Trophoblast cell (in vitro differentiated cells and primary cell): ENCODE results near the gene METTL1.

Experiments
- DNase-seq, 2 donors: peaks; one replicate each; pipeline ENCODE4 v3.0.0-alpha.2; 2016
- H2AFZ ChIP-seq: 2 replicates; pipeline ENCODE4 v1.6.1; 2013; ENCODE audit warnings: low read length, moderate library complexity, mild to moderate bottlenecking; ENCODE audit not compliant: insufficient read depth, poor library complexity
- H2AK5ac ChIP-seq: 2 replicates; pipeline ENCODE4 v1.6.1; 2013; ENCODE audit warnings: mild to moderate bottlenecking, low read length
- H2BK120ac ChIP-seq: 2 replicates; pipeline ENCODE4 v1.6.1; 2013; ENCODE audit warnings: low read length, mild to moderate bottlenecking, moderate library complexity; ENCODE audit not compliant: insufficient read depth, poor library complexity
- H2BK12ac ChIP-seq: 2 replicates; pipeline ENCODE4 v1.6.1; 2013; ENCODE audit warnings: mild to moderate bottlenecking, low read length, moderate library complexity
- H2BK5ac ChIP-seq: 2 replicates; pipeline ENCODE4 v1.6.1; 2013; ENCODE audit warnings: low read length, low read depth, moderate library complexity, mild to moderate bottlenecking; ENCODE audit not compliant: poor library complexity
- H3K14ac ChIP-seq: 2 replicates; pipeline ENCODE4 v1.6.1; 2013; ENCODE audit warnings: mild to moderate bottlenecking, low read length
- H3K18ac ChIP-seq: 2 replicates; pipeline ENCODE4 v1.6.1; 2013; ENCODE audit warnings: mild to moderate bottlenecking, low read length
- H3K23ac ChIP-seq: 2 replicates; pipeline ENCODE4 v1.6.1; 2013; ENCODE audit warnings: low read length
- H3K27ac ChIP-seq: 2 replicates; pipeline ENCODE4 v1.5.1; 2013; ENCODE audit warnings: low read depth, mild to moderate bottlenecking, inconsistent platforms, low read length, moderate library complexity
- H3K27me3 ChIP-seq: 2 replicates; pipeline ENCODE4 v1.6.1; 2013; ENCODE audit warnings: inconsistent platforms, mild to moderate bottlenecking, low read length, moderate library complexity; ENCODE audit not compliant: insufficient read depth
- H3K36me3 ChIP-seq, 2 experiments: 1 replicate in 1 of 2; 2 replicates in 1 of 2; pipeline ENCODE4 v1.6.1; 2013; ENCODE audit warnings: low read length in 2 of 2, mild to moderate bottlenecking in 2 of 2, moderate library complexity in 1 of 2; ENCODE audit not compliant: insufficient read depth in 2 of 2, control insufficient read depth in 1 of 2
- H3K4ac ChIP-seq: 2 replicates; pipeline ENCODE4 v1.6.1; 2013; ENCODE audit warnings: low read depth, mild to moderate bottlenecking, low read length, moderate library complexity
- H3K4me1 ChIP-seq, 2 experiments: 1 replicate in 1 of 2; 2 replicates in 1 of 2; pipeline ENCODE4 v1.6.1; 2013; ENCODE audit warnings: low read length in 2 of 2, mild to moderate bottlenecking in 2 of 2, moderate library complexity in 1 of 2; ENCODE audit not compliant: insufficient read depth in 2 of 2, control insufficient read depth in 1 of 2
- H3K4me2 ChIP-seq: 2 replicates; pipeline ENCODE4 v1.6.1; 2013; ENCODE audit warnings: inconsistent platforms, mild to moderate bottlenecking, low read length, moderate library complexity
- H3K4me3 ChIP-seq: 2 replicates; pipeline ENCODE4 v1.5.1; 2013; ENCODE audit warnings: mild to moderate bottlenecking, low read depth, low read length, inconsistent platforms
- H3K79me1 ChIP-seq: one replicate; pipeline ENCODE4 v1.6.1; 2013; ENCODE audit warnings: low read length
- H3K79me2 ChIP-seq: 2 replicates; pipeline ENCODE4 v1.6.1; 2013; ENCODE audit warnings: low read length, mild to moderate bottlenecking; ENCODE audit not compliant: control insufficient read depth, insufficient read depth, poor library complexity
- H3K9ac ChIP-seq: 2 replicates; pipeline ENCODE4 v1.6.1; 2013; ENCODE audit warnings: mild to moderate bottlenecking, low read length
- H3K9me3 ChIP-seq: 2 replicates; pipeline ENCODE4 v1.6.1; 2013; ENCODE audit warnings: low read depth, mild to moderate bottlenecking, control low read depth, inconsistent platforms, low read length; ENCODE audit not compliant: insufficient read depth
- H4K12ac ChIP-seq: 2 replicates; pipeline ENCODE4 v1.6.1; 2013; ENCODE audit warnings: low read depth, mild to moderate bottlenecking, low read length, moderate library complexity
- H4K8ac ChIP-seq: 2 replicates; pipeline ENCODE4 v1.6.1; 2013; ENCODE audit warnings: low read depth, mild to moderate bottlenecking, low read length, moderate library complexity
- H4K91ac ChIP-seq: one replicate; pipeline ENCODE4 v1.6.1; 2013; ENCODE audit warnings: low read depth, mild to moderate bottlenecking, low read length, moderate library complexity
- WGBS: extraction: QIAGEN DNeasy Blood & Tissue Kit; methylation state at CpG from one replicate; pipeline ENCODE4 v1.1.7; 2013; ENCODE audit warnings: missing lambda C conversion rate; ENCODE audit not compliant: insufficient read length, insufficient coverage; ENCODE audit errors: extremely low coverage; 5-methylcytosine and 5-hydroxymethylcytosine counted together

Gene METTL1

GRCh38 chr12:57739914-57740538 is 31.9 kb downstream of the METTL1 start:
- Histone ChIP-seq H3K4ac (no peak overlapping the region), H3K4me1 (peaks cover 0 to 7% of the 10 kb centered on the region in 2 experiments), H2AK5ac (no peak overlapping the region), H3K27ac (no peak overlapping the region), H3K36me3 (no peaks in the 10 kb centered on the region), H3K27me3 (peaks cover 68% of the 10 kb centered on the region), H4K91ac (no peak overlapping the region), H3K18ac (no peak overlapping the region), H3K4me3 (no peak overlapping the region), H3K4me2 (no peak overlapping the region), H2BK120ac (no peak overlapping the region), H3K79me2 (no peaks in the 10 kb centered on the region), H3K79me1 (peaks cover 2% of the 10 kb centered on the region), H4K12ac (no peak overlapping the region), H2AFZ (no peak overlapping the region), H2BK5ac (no peak overlapping the region), H2BK12ac (no peak overlapping the region), H3K23ac (no peak overlapping the region), H3K14ac (no peak overlapping the region), H3K9me3 (peaks cover 8% of the 10 kb centered on the region), H3K9ac (no peak overlapping the region), H4K8ac (no peak overlapping the region)
- no peak for DNase-seq
- WGBS, result no CpG with 5 or more reads among the region's 10 CpGs

- Histone ChIP-seq H4K8ac (no peak overlapping the region), H2BK5ac (no peak overlapping the region), H3K4me1 (peaks cover 0 to 7% of the 10 kb centered on the region in 2 experiments), H4K12ac (no peak overlapping the region), H2BK12ac (no peak overlapping the region), H3K27me3 (peaks cover 74% of the 10 kb centered on the region), H3K18ac (no peak overlapping the region), H3K9ac (no peak overlapping the region), H3K4ac (no peak overlapping the region), H3K4me3 (no peak overlapping the region), H3K23ac (no peak overlapping the region), H2AK5ac (no peak overlapping the region), H3K27ac (no peak overlapping the region), H3K9me3 (peaks cover 8% of the 10 kb centered on the region), H3K79me1 (no peaks in the 10 kb centered on the region), H3K36me3 (no peaks in the 10 kb centered on the region), H3K79me2 (no peaks in the 10 kb centered on the region), H4K91ac (no peak overlapping the region), H3K4me2 (no peak overlapping the region), H3K14ac (no peak overlapping the region), H2AFZ (no peak overlapping the region), H2BK120ac (no peak overlapping the region)
- WGBS, result no CpG with 5 or more reads among the region's 7 CpGs
- no peak for DNase-seq
Measured at GRCh38 chr12:57739387-57739786, 32.5 kb downstream of the METTL1 start.

GRCh38 chr12:57738661-57739237 is 33.2 kb downstream of the METTL1 start, which contains the start of gene AGAP2:
AGAP2 (minus strand) TSS chr12:57738742; CDS start chr12:57738246, 496 bp downstream.
- Histone ChIP-seq H3K4ac (no peak within 1 kb of the TSS), H3K9me3 (peaks cover 8% of the 10 kb centered on the region), H3K36me3 (no peaks in the 10 kb centered on the region), H3K27ac (no peak within 1 kb of the TSS), H3K9ac (no peak within 1 kb of the TSS), H4K91ac (no peak within 1 kb of the TSS), H3K4me2 (peak within 1 kb of the TSS; percentile 62), H2BK12ac (no peak within 1 kb of the TSS), H4K12ac (no peak within 1 kb of the TSS), H4K8ac (no peak within 1 kb of the TSS), H3K23ac (no peak within 1 kb of the TSS), H2AK5ac (no peak within 1 kb of the TSS), H3K4me3 (no peak within 1 kb of the TSS), H3K14ac (no peak within 1 kb of the TSS), H2AFZ (no peak within 1 kb of the TSS), H2BK120ac (no peak within 1 kb of the TSS), H3K79me1 (no peaks in the 10 kb centered on the region), H2BK5ac (no peak within 1 kb of the TSS), H3K27me3 (peaks cover 77% of the 10 kb centered on the region), H3K18ac (no peak within 1 kb of the TSS), H3K4me1 (peaks cover 0 to 7% of the 10 kb centered on the region in 2 experiments), H3K79me2 (no peaks in the 10 kb centered on the region)
- DNase-seq, result no peak
- no CpG with 5 or more reads among the region's 36 CpGs for WGBS

- Histone ChIP-seq H3K9ac (no peak overlapping the region), H2BK5ac (no peak overlapping the region), H2BK12ac (no peak overlapping the region), H3K14ac (no peak overlapping the region), H3K4ac (no peak overlapping the region), H3K4me1 (peaks cover 0 to 7% of the 10 kb centered on the region in 2 experiments), H4K12ac (no peak overlapping the region), H3K79me1 (no peaks in the 10 kb centered on the region), H2AK5ac (no peak overlapping the region), H2BK120ac (no peak overlapping the region), H3K27ac (no peak overlapping the region), H2AFZ (no peak overlapping the region), H3K9me3 (peaks cover 8% of the 10 kb centered on the region), H3K4me2 (peak overlapping the region; percentile 62), H4K8ac (no peak overlapping the region), H3K36me3 (no peaks in the 10 kb centered on the region), H3K23ac (no peak overlapping the region), H3K79me2 (no peaks in the 10 kb centered on the region), H3K4me3 (no peak overlapping the region), H3K18ac (no peak overlapping the region), H4K91ac (no peak overlapping the region), H3K27me3 (peaks cover 77% of the 10 kb centered on the region)
- no peak for DNase-seq
- no CpG with 5 or more reads among the region's 110 CpGs for WGBS
Measured at GRCh38 chr12:57737467-57738460, 34.1 kb downstream of the METTL1 start.
